HG02840 (cell line): ENCODE results near the gene PTK6.

Source experiments
- ATAC-seq: cut with Tn5 transposase; IDR thresholded peaks from one replicate; pipeline ENCODE4 v1.9.1; 2021; ENCODE audit warnings: mild to moderate bottlenecking, moderate library complexity, moderate number of reproducible peaks; ENCODE audit not compliant: unreplicated experiment, low FRiP score

The PTK6 gene

DNA sequence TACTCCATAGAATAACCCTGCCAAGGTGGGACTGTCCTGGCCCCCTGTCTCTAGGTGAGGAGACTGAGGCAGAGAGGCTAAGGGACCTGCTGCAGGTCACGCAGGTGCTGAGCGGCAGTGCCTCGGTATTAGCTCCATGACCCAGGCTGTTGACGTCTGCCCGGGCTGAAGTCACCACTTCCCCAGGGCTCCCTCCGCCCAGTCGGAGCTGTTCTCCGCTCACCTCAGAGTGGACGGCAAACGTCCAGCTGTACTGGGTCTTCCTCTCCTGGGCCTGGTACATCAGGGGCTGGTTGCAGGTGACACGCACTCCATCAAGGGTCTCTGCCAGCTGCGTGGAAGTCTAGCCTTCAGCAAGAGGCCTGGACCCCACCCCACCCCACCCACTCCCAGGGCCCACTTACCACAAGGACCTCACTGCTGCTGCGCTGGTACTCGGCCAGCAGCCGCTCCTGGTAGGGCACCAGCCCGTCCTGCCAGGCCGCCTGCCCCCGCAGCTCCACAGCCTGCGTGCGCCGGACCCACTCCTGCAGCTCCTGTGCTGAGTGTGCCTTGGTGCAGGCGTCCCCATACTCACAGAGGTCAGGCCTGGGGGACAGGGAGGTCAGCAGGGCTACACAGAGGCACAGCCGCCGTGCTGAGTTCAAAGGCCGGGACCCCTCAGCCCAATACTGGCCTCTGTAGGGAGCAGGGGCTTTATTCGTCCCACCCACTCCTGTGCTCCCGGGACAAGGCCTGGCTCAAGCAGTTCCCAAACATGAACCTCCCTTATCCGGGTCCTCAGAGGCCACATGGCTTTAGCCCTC lies 33.3 kb upstream of the PTK6 start:
- ATAC-seq: no peak

DNA sequence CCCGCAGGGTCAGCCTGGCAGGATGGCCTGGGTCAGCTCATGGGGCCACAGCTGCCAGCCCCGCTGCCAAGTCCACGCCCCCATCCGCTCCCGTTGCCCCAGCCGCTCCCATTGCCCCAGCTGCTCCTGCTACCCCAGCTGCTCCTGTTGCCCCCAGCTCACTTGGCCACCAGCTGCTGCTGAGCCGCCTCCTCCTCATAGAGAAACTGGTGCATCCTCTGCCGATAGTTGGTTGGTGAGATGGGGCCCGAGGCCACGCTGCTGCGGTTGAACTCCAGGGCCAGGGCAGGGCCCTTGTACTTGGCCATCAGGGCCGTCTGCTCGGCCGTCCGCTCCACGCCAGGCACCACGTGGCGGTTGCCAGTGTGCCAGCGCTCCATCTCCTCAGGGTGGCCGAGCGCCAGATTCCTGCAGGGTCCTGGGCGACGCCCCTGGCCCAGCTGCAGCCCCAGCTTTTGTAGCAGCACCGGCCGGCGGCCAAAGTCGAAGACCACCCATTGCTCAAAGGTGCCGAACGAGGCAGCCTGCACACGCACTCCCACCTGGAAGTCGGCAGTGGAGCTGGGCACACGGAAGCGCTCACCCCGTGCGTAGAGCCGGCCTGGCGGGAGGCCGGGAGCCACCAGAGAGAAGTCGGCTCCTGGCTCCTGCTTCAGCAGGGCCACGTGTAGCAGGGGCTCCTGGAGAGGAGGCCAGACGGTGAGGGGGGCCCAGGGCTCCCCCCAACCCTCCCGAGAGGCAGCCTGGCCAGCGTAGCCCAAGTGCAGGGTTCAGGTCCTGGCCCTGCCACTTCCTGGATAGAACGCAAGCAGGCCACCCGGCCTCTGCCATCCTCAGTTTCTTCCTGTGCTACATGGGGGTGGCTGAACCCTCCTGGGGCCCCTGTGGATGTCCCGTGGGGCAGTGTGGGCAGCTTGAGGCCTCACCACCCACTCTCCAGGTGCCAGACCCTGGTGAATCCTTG lies 32.1 kb upstream of the PTK6 start:
- no peak for ATAC-seq

DNA sequence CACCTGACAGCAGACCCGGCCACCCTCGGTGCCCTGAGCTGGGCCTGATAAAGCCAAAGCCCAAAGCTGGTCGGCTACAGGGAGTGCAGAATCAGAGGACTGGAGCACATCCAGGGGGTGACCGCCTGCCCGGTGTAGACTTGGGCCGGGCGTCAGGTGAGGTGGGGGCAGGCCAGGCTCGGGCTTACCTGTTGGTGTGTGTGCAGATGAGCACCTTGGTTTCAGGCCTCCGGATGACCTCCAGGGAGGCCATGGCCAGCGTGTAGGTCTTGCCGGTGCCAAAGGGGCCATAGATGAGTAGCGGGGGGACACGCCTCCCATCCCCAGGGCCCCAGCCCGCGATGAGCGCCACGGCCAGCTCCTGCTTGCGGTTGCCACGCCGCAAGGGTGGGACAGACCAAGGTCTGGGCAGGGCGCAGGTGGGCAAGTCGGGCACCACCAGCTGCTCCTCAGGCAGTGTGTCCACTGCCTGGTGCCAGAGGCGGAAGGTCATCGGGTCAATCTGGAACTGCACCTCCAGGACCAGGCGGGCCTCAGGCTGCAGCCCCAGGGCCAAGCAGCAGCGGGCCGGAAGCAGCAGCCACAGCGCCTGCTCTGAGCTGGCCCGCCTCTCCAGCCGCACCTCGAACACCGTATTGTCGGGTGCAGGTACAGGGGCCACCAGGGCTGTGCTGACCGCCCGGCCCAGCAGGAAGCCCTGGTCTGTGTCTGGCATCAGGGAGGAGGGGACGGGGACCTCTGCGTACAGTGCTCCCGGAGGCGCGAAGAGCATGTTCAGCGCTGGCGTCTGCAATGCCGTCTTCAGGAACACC lies 31.2 kb upstream of the PTK6 start:
- ATAC-seq: no peak

DNA sequence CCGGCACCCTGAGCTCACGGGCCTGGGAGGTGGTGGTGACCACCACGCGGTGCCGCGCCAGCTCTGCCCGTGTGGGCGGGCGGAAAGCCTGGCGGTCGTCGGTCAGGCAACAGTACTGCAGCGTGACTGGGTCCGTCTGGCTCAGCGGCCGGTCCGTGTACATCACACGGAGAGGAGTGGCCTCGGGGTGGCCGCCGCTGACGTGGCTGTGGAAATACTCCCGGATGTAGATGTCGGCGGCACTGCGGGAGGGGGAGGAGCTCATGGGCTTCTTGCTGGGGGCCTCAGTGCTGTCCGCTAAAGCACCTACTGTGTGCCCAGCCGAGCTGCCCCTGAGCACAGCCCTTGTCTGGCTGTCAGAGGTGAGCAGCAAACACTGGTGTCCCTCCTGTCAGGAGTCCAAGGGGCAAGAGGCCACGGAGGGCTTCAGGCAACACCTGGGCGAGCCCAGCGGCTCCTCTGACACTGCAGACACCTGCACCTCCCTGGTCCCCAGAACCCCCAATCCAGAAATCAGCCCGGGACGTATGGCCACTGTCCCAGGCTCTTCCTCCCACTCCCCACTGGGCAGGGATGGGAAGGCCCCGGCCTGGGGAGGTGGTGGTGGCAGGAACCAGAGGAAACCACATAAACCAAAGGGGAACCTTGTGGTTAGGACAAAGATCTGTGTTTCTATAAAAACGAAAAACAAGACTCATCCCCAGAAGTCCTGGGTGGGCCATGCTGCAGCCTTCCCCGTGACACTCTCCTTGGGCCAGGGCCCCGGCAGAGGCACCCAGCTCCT lies 30.4 kb upstream of the PTK6 start:
- peak; percentile 63 for ATAC-seq

DNA sequence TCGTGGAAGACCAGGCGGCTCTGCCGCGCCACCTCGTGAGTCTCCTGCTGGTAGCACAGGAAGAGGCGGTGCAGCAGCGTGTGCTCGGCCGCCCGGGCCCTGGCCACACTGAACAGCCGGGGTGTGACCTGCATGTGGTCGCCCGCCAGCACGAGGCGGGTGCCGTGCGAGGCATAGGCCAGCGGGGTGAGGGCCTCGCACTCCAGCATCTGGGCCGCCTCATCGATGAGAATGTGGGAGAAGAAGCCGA lies 29.9 kb upstream of the PTK6 start:
- no peak for ATAC-seq

DNA sequence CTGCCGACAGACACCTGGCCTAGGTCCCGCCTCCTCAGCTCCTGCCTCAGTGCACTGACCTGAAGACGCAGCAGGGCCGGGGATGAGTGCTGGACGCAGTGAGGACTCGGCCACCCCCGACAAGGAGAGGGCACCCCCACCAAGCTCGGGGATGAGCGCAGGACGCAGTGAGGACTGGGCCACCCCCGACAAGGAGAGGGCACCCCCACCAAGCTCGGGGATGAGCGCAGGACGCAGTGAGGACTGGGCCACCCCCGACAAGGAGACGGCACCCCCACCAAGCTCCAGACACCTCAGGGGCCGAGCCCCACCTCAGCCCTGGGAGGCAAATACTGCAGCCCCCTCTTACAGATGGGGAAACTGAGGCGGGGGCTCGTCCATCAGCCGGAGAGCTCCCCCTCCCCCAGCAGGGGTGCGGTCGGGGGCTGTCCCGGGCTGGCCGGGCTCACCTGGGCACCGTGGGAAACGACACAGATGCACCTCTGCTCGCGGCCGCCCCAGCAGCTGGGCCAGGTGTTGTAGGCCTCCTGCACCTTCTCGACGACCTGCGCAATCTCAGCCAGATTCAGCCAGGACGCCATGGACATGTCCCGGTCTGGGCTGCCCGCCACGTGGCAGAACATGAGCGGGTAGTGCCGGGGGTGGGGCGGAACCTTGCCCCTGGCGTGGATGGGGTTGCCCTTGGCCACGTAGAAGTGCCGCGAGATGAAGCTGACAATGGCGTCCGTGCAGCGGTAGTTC lies 29.4 kb upstream of the PTK6 start:
- ATAC-seq: no peak

DNA sequence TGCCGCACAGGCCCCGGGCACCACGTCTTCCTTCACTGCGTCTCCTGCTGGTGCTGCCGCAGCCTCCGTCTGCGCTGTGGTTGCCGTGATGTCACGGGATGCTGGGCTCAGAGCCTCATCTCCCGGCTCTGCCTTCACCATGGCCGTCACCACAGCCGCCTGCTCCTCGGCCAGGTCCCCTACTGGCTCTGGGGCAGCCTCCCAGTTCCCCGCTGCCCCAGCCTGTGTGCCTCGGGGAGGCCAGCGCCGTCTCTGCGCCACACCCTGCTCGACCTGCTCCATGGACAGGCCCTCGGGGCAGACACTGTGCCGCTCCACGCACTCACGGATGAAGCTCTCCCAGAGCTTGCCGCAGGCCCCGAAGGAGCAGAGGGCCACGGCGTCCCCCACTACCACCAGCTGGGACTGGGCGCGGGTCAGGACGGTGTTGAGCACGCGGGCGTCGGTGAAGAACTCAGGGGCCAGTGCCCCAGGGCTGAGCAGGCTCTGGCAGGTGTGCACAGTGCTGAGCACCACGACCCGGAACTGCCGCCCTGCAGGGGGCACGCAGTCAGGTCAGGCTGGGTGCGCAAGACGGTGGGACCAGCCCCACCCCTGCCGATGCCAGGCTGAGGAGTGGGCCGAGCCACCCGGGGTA lies 28.6 kb upstream of the PTK6 start:
- ATAC-seq: no peak

DNA sequence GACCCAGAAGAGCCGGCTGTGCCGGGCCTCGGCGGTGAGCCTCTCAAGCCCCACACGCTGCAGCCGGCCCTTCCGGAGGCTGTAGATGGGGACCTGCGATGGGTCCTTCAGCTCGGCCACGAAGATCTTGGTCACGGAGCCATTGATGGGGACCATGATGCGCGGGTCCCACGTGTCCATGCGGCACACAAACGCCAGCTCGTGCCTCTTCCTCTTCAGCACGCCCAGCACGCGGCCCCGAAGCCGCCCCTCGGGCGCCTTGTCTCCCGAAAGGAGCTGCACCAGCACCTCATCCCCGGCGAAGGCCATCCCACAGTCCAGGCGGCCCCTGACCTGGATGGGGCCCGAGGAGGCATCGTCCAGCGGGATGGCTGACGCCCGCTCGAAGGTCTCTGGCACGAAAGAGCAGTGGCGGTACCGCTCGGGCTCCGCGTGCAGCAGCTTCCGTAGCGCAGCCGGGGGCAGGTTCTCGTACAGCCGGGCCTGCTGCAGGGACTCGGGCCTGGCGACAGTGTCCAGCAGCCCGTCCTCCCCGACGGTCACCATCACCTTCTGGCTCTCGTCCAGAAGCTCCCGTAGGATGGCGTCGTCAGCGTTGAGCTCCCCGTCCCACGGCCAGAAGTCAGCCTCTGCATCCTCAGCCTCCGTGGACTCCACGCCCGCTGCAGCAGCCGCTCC lies 28.0 kb upstream of the PTK6 start:
- ATAC-seq: no peak

DNA sequence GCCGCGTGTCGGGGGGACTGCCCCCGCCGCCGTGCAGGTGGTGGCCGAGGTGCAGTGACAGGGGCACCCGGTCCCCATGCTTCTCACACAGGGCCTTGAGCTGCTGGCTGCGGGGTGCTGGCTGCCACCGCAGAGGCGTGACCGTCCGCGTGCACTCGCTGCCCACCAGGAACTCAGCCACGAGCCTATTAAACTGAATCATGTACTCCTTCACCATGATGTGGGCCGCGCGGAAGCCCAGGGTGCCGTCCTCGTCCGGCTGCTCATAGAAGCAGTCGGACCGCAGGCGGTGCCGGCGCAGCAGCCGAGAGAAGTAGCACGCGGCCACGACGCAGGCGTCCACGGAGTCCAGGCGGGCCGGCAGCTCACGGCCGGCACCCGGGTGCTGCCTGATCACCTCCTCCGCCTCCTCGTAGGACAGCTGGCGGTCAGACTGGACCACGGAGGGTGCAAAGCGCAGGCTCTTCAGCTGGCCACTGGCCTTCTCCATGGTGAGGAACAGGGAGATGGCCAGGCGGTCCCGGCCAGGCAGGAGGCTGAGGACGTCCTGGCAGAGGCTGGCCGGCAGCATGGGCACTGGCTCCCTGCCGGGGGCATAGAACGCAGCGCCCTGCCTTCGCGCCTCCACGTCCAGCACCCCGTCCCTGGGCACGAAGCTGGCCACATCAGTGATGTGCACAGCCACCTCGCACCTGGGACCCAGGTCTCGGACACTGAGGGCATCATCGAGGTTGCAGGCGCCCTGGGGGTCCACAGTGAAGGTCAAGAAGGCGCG lies 27.0 kb upstream of the PTK6 start:
- no peak for ATAC-seq

DNA sequence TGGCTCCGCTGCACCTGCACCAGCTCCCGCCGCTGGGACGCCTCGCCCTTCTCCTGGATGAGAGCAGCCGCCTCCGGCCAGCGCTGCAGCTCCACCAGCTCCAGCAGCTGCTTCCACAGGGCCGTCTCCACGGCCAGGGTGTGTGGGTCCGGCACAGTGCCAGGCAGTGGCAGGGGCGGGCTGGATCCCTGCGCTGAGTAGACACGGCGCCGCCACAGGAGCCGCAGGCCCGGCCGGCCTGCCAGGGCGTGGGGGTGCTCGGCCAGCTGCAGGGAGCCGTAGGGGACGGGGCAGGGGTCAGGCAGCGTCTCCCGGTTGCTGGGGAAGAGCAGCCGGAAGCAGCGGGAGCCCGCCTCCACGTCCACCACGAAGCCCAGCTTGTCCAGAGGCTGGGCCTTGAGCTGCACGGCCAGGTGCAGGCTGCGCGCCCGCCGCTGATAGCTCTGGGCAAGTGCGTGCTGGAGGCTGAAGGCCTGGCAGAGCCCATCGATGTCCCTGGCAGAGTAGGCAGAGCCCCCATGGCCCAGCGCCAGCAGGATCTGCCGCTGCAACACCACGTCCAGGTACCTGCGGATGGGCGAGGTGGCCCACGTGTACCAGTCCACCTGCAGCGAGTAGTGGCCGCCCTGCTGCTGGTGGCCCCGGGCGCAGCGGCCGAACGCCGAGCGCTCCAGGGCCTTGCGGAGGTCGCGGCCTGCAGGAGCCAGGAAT lies 26.2 kb upstream of the PTK6 start:
- ATAC-seq: no peak

DNA sequence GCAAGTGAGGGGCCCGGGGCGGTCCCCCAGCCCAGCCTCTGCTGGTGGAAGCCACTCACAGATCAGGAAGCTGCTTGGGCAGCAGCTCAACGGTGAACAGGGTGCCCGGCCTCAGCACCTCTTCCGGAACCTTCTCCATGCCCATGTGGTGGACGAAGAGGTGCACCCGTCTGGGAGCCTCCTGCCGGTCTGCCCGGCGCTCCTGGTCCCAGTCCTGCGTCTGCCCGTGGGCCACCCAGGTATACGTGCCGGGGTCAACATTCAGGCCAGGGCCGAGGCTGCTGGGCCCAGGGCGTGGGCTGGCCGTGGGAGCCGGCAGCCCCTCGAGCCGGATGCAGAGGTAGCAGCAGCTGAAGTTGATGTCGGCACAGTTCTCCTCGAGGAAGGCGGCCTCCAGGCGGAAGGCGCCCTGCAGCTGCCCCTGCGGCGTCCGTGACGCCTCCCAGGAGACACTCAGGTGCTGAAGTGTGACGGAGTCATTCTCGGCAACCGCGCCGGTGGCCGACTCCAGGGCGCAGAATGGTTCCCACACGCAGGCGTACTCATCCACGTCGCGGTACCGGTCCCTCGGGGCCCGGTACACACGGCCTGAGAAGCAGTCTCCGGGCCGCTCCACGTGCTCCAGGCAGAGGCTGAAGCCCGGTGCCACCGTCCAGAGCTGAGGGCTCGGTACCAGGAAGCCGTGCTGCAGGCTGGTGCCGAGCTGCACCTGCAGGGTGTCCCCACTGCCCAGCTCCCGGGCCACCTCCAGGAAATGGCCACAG lies 25.5 kb upstream of the PTK6 start:
- ATAC-seq: no peak

DNA sequence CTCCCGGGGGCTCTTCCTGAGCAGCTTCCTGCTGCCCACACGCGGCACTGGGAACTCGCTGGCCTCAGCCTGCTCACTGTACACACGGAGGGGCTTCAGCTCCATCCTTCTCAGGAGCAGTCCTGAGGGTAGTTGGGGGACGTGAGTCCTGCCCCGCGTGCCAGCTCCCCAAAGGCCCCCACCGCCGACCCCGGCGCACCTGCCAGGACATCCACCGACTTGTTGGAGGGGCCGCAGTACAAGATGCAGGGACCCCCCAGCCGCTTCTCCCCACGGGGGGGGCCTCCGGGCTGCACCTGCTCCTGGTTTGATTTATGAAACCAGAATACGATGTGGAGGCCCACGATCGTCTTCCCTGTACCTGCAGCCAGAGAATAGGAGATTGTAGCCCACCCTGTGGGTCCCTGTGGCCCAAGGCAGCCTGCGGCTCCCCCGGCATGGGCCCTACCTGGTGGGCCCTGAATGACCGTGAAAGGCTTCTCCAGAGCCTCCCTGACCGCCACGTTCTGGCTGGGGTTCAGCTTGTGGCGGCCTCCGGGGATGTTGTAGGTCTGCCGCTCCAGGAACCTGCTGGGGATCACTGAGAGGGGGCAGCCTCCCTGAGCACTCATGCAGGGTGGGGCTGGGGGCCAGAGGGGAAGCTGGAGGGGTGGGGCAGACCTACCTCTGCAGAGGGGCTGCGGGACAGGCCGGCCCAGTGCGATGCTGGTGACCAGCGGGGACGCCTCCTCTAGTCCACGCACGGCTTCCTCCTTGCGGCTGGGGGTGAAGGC lies 24.6 kb upstream of the PTK6 start:
- no peak for ATAC-seq

DNA sequence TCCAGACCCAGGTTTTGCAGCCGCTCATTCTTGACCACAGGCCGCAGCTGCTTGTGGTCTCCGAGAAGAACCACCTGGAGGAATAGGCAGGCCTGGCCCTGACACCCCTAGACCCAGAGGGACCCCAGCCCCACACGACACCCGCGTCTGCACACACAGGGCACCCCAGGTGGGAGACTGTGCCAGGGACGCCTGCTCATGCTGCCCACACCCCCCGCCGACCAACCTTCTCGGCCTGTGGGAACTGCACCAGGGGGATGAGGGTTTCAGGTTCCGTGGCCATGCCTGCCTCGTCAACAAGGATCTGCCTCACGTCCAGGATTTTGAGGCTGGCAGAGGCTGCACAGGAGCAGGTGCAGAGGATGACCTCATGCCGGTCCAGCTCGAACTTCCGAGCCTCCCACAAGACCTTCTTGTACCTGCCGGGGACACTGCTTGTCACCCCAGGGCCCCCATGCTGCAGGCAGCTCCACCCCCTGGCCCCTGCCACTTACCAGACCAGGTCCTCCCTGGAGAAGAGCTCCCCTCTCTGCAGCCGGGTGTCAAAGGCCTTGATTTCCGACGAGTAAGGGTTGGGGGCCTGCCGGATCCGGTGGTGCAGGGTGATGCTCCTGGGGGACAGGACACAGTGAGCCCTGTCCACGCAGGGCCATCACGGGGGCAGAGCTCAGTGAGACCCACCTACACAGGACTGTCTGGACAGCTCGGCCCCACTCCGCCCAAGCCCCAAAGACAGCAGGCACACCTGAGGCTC lies 23.9 kb upstream of the PTK6 start:
- ATAC-seq: no peak

DNA sequence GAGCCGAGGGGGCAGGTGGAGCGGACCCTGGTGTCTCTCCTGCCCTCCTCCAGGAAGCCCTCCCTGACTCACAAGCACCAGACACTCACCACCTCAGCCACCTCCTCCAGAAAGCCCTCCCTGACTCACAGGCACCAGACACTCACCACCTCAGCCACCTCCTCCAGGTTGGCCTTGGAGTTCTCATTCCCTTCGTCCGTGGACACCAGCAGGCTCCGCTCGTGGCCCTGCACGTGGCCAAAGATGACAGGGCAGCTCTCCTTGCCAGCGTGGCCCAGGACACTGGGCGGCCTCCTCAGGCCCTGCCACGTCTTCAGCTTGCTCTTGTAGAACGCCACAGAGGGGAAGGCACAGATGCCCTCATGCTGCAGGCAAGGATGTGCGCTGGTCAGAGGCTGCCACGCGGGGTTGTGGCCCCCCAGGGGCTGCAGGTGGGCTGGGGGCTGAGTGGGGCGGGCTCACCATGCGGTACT lies 23.2 kb upstream of the PTK6 start:
- no peak for ATAC-seq
